Non-pigmented ciliary epithelial cell (primary cell): ENCODE results near the gene GABRR2.
"Not testable (repeated sequence)": the region's sequence is repeated elsewhere in the genome, so short reads cannot be mapped to it uniquely, and the experiment has no call there.

Source experiments
- DNase-seq: peaks from one replicate; pipeline ENCODE4 v3.0.0-alpha.2; 2010; ENCODE audit warnings: low read depth

Gene GABRR2

DNA sequence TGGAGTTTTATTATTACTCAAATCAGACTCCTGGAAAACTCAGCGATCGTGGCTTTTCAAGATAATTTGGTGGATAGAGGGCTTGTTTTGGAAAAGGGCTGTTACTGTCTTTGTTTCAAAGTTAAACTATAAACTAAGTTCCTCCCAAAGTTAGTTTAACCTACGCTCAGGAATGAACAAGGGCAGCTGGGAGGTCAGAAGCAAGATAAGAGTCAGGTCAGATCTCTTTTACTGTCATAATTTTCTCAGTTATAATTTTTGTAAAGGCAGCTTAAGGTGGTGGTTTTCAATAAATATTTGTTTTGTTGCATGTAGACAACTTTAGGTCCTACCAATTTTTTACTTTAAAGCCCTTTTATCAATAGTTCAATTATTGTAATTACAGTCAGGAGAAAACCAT lies 9.2 kb upstream of the GABRR2 start:
- DNase-seq = no peak

DNA sequence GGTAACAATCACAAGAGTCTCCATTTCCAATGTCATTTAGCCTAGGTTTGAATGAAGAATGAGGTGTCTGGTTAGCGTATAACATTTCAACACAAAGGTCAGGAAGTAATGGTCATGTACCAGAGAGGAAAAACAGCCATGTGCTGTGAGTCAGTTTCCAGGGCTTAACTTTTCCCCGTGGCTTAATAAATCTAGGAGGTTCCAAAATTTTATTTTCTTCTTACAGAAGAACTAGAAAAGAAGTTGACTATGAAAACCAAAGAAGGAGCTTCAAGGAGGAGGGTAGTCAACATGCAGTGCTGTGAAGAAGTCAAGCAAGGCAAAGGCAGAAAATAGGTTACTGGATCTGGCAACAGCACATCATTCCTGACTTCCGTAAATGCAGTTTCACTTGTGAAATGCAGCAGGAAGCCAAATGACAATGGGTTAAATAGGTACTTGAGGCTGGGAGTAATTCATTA lies 8.4 kb upstream of the GABRR2 start:
- no peak for DNase-seq

DNA sequence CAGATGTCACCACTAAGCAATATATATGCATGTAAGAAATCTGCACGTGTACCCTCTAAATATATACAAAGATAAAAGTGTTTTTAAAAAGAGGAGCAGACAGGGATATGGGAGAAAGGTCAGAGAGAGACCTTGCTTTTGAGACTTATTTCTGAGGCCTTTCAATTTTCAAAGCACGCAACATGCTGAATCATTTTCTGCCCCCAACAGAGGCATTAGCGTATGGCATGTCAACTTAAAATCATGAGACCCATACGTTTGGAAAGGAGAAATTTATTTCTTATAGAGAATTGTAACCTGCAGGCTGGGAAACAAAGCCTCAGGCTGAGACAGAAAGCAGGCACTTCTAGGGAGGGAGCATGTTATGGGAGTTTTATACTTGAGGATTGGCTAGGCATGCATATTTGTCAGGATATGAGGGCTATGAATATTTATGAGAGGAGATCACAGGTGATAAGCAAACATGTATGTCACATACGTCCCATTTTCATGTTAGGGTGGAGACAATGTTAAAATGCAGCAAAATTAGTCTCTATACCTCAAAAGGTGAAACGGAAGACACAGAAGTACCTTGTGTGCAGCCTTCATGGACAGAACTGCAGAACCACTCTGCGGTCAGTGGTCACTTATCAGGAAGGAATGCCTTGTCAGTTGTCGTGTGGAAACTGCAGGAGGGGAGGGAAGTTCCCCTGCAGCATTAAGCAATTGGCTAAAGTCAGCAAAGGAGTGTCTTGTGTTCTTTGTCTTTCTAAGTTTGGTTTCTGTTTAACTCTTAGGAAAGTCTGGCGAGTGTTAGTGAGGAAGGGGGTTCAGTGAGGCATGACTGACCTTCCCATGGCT lies 6.3 kb upstream of the GABRR2 start:
- no peak for DNase-seq

DNA sequence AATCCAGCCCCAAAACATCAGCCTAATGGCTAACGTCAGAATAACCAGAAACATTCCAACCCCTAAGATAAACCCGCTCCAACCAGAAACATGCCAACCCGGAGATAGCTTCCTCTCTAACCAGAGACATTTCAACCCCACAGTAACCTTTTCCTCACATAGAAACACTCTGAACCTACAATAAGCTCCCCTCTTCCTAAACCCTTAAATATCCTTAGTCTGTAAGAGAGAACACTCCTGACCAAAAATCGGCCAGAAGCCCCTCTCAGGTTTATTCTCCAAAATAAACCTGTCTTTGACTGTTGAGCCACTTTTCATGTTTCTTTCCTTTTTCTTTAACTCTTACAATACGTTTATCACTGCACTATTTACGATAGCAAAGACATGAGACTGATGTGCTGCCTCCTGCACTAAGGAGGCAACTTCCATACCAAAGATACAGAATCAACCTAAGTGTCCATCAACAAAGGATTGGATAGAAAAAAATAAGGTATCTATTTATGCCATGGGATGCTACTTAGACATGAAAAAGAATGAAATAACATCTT lies 5.0 kb upstream of the GABRR2 start:
- DNase-seq = no peak

DNA sequence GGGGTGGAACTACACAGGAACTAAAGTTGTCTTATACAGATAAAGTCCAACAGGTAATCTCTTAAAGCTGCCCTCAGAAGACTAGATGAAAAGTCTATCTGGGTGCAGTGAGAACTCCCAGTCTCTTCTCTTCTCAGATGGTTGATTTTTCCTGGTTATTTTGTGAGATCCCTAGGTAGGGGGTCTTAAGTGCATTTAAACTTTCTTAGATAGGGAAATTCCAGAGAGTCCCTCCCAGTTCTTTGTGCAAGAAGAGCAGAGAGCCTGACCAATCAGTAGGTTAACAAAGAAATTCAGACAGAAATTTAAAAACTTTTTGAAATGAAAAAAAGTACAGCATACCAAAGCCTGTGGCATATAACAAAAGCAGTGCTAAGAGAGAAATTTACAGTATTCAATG lies 2.0 kb upstream of the GABRR2 start:
- no peak for DNase-seq

DNA sequence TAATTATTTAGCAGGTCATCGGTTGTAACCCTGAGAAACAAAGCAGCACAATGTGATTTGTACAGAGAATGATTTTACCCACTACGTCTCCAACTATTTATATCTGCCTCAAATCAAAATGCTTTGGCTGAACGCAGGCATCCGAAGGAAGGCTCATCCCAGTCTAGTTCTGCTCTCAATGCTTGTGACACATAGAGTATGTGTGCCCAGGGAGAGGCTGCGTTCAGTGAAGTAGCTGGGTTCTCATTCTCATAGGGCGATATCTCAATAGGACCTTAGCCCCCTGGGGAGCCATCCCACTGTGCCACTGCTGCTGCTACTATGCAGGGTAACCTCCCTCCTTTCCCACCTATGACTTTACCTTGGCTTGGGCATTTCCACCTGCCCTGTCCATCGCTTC lies 407 bp downstream of the GABRR2 start:
- DNase-seq = no peak

DNA sequence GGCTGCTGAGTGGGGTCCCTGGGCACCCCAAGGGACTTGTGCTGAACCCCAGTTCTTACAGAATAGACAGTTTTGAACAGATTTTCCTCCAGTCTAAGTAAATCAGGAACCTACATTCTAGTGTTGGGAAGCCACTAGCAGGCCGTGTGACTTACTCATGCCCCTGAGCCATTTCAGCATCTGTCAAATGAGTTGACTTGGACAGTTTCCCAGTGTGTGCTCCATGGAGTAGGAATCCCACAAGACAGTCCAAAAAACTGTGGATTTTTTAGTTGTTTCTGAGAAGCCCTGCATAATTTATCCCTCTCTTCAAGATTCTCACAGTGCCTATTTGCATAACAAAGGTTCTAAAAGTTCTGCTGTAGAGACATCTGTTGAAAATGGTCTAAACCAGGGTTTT lies 2.1 kb downstream of the GABRR2 start:
- DNase-seq = peak; percentile 73

DNA sequence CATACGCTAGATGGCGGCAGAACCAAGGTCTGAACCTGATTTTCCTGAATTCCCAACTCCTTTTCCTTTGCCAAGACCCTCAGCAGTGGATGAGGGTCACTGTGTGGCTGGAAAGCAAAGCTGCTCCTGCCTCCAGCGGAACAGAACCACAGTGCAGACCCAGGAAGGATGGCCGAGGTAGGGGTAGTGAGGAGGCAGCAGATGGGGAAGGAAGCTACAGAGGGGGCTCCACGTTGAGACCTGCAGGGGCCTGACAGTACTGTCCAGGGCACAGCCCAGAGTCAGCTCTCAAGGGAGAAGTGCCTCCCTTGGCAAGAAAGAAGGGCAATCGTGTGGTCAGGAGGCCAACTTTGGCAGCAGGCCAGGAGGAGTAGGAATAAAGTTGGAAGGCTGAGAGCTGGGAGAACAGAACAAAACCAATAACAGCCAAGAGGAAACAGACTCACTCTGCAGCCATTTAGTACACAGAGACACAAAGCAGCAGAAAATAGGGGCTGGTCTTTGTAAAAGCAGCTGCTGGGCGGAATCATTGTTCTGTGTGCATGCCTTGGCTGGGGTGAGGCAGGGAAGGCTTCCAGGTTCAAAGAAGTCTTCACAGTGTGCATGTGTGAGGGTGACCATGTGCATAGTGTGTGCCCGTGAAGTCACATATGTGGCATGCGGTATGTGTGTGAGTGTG lies 3.1 kb downstream of the GABRR2 start:
- no peak for DNase-seq

DNA sequence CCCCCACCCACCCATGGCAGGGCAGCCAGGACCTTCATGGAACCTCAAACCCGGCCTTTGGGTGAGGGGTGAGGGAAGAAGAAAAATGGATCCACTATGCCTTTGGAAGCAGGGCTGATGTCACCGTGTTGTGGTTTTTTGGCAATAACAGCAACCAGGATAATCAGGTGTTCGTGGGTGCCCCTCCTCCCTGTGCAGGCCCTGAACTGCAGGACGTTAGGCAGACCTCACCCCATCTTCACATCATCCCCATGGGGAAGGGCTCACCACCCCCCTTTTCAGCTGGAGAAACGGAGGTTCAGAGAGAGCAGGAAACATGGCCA lies 3.6 kb downstream of the GABRR2 start:
- no peak for DNase-seq

DNA sequence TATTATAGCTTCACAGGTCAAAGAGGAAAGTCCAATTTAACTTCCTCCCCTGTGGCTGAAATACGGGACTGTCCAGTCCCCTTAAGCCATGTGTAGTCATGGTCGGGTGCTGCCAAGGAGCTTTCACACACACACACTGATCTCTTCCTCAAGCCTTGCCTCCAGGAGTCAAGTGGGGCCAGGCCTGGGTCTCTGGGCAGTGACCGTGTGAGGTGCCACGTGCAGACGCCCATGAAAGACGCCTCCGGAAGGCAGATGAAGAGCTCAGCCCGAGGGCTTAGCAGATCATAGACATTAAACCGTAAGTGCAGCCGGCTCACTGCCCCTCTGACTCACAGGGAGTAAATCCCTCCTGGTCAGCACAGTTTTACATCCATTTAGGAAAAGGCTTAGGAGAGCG lies 4.2 kb downstream of the GABRR2 start:
- DNase-seq = no peak

DNA sequence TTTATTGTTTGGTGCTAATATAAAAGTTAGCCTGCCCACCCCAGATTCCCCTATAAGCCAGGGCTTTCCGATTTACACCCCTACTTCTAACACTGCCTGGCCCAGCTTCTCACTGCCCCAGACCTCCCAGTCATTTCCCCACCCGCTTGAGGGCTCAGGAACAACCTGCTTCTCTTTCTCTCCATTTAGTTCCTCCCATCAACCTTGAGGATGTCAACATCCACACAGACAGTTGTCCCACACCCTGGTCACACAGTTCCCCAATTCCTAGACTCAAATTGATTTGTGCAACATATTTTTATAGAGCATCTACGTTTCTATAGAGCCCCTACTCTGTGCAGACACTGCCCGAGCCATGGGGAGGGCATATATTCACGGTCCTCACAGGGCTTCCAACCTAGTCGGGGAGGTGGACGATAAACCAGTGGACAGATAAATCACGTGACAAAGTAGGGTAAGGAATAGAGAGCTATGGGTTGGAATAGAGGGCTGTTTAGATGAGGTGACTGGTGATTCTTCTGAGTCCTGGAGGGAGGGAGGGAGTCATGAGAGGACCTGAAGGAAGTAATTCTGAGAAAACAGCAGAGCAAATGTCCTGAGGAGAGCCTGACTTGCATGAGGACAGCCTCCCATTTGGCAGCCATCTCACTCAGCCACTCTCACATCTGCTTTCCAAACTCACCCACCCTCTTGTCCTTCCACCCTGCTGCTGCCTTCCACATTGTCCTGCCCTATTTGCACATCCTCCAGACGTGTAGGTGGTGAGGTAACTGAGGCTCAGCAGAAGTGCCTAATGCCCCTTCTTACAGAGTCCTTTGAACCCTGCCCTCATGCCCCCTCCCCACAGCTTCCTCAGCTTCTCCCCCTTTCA lies 6.3 kb downstream of the GABRR2 start:
- DNase-seq = no peak

DNA sequence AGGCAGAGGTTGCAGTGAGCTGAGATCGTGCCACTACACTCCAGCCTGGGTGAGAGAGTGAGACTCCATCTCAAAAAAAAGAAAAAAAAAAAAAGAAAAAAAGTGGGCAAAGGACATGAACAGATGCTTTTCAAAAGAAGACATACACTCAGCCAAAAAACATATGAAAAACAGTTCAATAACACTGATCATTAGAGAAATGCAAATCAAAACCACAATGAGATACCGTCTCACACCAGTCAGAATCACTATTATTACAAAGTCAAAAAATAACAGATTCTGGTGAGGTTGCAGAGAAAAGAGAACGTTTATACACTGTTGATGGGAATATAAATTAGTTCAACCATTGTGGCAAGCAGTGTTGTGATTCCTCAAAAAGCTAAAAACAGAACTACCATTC lies 10.6 kb downstream of the GABRR2 start:
- DNase-seq = not testable (repeated sequence)

DNA sequence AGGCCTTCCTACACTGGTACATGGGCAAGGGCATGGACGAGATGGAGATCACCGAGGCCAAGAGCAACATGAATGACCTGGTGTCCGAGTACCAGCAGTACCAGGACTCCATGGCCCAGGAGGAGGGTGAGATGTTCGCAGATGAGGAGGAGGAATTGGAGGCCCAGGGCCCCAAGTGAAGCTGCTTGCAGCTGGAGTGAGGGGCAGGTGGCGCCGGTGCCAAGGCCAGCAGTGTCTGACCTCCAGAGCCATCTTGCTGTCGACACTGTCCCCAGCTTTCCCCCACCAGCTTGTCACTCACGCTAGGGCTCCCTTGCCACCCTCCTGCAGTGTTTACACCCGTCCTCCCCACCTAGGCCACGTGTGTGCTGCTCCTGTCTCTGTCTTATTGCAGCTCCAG lies 12.2 kb downstream of the GABRR2 start:
- no peak for DNase-seq

DNA sequence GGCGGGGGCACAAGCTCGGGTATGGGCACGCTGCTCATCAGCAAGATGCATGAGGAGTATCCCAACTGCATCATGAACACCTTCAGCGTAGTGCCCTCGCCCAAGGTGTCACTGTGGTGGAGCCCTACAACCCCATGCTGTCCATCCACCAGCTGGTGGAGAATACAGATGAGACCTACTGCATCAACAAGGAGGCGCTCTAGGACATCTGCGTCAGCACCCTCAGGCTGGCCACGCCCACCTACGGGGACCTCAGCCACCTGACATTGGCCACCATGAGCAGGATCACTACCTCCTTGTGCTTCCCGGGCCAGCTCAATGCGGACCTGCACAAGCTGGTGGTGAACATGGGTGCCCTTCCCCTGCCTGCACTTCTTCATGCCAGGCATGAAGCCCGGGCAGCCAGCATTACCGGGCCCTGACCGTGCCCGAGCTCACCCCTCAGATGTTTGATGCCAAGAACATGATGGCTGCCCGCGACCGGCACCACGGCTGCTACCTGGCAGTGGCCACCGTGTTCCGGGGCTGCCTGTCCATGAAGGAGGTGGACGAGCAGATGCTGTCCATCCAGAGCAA lies 12.8 kb downstream of the GABRR2 start:
- DNase-seq = no peak

DNA sequence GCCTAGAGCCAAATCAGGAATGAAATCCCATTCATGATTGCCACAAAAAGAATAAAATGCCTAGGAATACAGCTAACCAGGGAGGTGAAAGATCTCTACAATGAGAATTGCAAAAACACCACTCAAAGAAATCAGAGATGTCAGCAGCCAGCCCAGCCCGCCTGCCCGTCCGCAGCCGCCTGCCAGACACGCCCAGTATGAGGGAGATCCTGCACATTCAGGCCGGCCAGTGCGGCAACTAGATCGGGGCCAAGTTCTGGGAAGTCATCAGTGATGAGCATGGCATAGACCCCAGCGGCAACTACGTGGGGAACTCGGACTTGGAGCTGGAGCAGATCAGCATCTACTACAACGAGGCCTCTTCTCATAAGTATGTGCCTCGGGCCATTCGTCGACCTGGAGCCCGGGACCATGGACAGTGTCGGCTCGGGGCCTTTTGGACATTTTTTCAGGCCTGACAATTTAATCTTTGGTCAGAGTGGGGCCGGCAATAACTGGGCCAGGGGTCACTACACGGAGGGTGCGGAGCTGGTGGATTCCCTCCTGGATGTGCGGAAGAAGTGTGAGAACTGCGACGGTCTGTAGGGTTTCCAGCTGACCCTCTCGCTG lies 13.4 kb downstream of the GABRR2 start:
- no peak for DNase-seq

DNA sequence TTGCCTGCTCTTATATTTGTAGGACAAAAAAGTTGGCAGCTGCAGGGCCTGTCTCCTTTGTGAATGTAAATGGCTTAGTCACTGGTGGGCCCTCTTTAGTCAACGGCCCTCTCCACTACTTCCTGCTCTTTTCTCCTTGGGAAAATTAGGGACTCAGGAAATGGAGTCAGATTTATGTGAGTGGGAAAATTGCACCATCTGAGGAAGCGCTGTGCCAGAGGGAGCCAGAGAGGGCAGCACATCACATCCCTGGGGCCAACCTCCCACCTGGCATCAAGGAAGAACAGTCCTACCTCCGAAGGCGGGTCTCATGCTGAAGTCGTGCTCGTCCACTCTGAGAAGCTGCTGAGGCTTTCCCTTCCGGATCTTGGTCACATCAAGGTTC lies 15.6 kb downstream of the GABRR2 start:
- no peak for DNase-seq

DNA sequence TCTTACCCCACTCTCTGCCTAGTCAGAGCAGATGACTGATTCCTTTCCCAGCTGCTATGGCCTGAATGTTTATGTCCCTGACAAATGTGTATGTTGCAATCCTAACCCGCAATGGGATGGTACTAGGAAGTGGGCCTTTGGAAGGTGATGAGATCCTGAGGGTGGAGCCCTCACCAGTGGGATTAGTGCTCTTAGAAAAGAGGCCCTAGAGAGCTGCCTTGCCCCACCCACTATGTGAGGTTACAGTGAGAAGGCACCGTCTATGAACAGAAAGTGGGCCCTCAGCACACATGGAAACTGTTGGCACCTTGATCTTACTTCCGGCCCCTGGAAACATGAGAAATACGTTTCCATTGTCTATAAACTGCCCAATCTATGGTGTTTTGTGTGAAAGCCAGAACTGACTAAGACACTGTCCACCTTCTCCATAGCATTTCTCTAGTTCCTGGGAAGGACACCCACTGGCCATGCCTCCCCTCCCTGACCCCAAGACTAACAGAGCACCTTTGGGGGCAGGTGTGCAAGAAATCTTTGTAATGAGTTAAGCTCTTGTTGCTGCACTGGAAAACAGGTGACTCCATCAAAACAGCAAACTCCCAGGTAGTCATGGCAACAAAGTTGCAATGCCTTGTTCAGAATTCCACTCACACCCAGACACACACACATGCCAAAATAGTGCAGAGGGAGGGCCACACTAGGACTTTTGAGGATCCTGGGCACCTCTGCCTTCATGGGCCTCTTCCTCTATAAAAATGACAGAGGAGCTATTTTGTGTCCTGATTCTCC lies 16.2 kb downstream of the GABRR2 start:
- DNase-seq = no peak

DNA sequence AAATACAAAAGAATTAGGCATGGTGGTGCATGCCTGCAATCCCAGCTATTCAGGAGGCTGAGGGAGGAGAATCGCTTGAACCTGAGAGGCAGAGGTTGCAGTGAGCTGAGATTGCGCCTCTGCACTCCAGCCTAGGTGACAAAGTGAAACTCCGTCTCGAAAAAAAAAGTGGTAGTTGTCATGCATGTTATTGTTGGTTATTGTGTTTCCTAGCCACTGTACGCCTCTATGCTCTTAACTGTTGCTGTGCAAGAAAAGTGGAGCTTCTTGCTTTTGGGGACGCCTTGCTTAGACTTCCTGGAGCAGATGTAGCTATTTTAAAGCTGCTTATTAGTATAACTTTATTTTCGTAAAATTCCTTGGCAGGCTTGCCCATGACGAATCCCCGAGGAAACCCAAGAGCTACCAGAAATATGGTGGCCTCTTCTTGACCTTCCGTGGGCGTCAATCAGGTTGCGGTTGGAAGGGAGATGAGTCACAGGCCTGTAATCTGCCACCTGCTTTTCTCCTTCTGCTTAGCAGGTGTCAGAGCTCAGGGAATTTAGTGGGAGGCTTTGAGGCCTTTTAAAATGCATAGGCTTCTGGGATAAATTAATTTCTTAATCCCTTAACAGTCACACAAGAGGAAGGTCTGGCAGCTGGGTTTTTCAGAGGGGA lies 17.3 kb downstream of the GABRR2 start:
- peak; percentile 99 for DNase-seq

DNA sequence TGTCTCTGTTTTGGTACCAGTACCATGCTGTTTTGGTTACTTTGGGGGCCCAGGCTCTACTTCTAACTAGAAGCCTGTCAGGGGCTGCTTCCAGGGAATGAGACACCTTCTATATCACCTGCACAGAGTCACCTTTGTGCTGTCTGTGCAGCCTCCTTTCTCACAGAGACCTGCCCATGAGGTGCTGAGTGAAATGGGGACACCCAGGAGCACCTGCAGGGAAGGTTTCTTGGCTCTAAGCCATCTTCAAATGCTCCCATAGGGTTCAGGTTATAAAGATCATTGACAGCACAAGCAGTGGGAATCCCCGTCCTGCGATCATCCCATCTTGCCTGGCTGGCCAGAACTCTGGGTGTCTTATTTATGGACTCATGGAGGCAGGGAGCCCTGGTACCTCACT lies 19.1 kb downstream of the GABRR2 start:
- DNase-seq = no peak

DNA sequence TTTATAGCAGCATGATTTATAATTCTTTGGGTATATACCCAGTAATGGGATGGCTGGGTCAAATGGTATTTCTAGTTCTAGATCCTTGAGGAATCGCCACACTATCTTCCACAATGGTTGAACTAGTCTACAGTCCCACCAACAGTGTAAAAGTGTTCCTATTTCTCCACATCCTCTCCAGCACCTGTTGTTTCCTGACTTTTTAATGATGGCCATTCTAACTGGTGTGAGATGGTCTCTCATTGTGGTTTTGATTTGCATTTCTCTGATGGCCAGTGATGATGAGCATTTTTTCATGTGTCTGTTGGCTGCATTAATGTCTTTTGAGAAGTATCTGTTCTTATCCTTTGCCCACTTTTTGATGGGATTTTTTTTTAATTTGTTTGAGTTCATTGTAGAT lies 20.0 kb downstream of the GABRR2 start:
- DNase-seq = not testable (repeated sequence)
